Measurements from ENCODE around the gene PDCD6IP. TPM values are rescaled to one million over a fixed set of nuclear protein-coding genes. Genes with fewer than 3 reads are reported as not detected.
A peak's percentile ranks its signal among the peaks of the same experiment; 100 is the strongest.

PDCD6IP gene
- total RNA-seq, 2 donors from 2014 or later: 51.0 to 62.1 TPM

DNA sequence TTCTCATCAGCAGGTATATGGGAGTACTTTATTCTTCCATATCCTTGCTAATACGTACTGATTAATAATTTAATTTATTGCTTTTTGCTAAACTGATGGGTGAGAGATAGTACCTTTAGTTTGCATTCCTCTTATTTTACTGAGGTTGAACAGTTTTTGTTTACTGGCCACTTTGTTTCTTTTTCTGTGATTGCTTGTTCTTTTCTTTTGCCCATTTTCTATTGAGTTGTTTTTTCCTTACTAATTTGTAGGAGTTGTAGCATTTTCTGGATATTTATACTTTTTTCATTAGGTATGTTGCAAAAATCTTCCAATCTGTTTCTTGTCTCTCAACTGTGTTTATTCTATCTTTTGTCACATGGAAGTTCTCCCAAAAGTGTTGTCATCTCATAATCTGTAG, 4.8 kb downstream of the PDCD6IP start:
- no peak overlapping the region for H3K4me3 ChIP-seq
- no peak overlapping the region for H3K27ac ChIP-seq
- DNase-seq (ENCODE audit: low spot score): no peak
- TF ChIP-seq CTCF (IDR thresholded peaks at IDR 0.05): no peak
- H3K36me3 ChIP-seq: no peaks in the 10 kb centered on the region
- H3K27me3 ChIP-seq: no peaks in the 10 kb centered on the region
- peaks cover 0 to 46% of the 10 kb centered on the region in 2 donors for H3K4me1 ChIP-seq
- no peaks in the 10 kb centered on the region for H3K9me3 ChIP-seq

GRCh38 chr3:33803894-33804526, 5.6 kb downstream of the PDCD6IP start:
- no peaks in the 10 kb centered on the region for H3K27me3 ChIP-seq
- no peak for TF ChIP-seq CTCF (IDR thresholded peaks at IDR 0.05)
- H3K4me1 ChIP-seq: peaks cover 0 to 46% of the 10 kb centered on the region in 2 donors
- no peak for DNase-seq (ENCODE audit: low spot score)
- H3K27ac ChIP-seq: no peak overlapping the region
- no peak overlapping the region for H3K4me3 ChIP-seq
- H3K36me3 ChIP-seq: no peaks in the 10 kb centered on the region
- H3K9me3 ChIP-seq: no peaks in the 10 kb centered on the region

DNA sequence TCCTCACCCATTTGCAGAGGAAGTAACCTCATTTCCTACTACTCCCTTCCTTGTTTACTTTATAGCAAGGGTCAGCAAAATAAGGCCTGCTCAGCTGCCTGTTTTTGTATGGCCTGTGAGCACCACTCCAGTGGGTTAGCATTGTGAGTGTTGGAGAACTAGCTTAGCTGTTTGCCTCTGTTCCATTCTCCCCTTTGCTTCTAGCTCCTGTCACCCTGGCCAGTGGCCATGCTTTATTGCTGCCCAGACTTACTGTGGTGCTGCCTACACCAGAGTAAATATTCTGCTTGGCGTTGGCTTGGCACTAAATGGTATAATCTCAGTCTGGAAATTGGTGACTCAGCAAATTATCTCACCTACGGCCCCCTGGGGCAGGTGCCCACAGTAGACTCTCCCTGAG, 8.8 kb downstream of the PDCD6IP start:
- TF ChIP-seq CTCF (IDR thresholded peaks at IDR 0.05): no peak
- DNase-seq (ENCODE audit: low spot score): no peak
- Histone ChIP-seq H3K9me3 (no peaks in the 10 kb centered on the region), H3K4me3 (no peak overlapping the region), H3K36me3 (no peaks in the 10 kb centered on the region), H3K4me1 (peaks cover 0 to 39% of the 10 kb centered on the region in 2 donors), H3K27ac (peak overlapping the region; percentile 21 to 54), H3K27me3 (no peaks in the 10 kb centered on the region)

- H3K27me3 ChIP-seq: no peaks in the 10 kb centered on the region
- H3K27ac ChIP-seq: no peak overlapping the region
- TF ChIP-seq CTCF (IDR thresholded peaks at IDR 0.05): no peak
- peaks cover 0 to 39% of the 10 kb centered on the region in 2 donors for H3K4me1 ChIP-seq
- no peak for DNase-seq (ENCODE audit: low spot score)
- no peak overlapping the region for H3K4me3 ChIP-seq
- H3K9me3 ChIP-seq: no peaks in the 10 kb centered on the region
- no peaks in the 10 kb centered on the region for H3K36me3 ChIP-seq
Measured at GRCh38 chr3:33808559-33808958, 10.1 kb downstream of the PDCD6IP start.

DNA sequence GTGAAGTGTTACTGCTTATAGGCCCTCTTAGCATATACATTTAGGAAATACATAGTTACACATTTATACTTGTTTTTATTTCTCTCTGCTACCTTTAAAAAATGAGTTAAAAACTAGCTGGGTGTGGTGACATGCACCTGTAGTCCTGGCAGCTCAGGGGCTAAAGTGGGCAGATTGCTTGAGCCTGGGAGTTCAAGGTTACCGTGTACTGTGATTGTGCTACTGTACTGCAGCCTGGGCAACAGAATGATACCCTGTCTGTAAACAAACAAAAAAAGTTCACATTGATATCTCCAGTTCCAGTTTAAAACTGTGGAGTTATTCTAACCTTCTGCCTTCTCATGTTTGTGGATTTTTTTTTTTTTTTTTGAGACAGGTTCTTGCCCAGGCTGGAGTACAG, 12.1 kb downstream of the PDCD6IP start:
- TF ChIP-seq CTCF (IDR thresholded peaks at IDR 0.05): no peak
- peak overlapping the region in 1 of 2 donors; percentile 11 for H3K27ac ChIP-seq
- H3K4me3 ChIP-seq: no peak overlapping the region
- no peaks in the 10 kb centered on the region for H3K9me3 ChIP-seq
- H3K36me3 ChIP-seq: no peaks in the 10 kb centered on the region
- DNase-seq (ENCODE audit: low spot score): no peak
- peaks cover 0 to 36% of the 10 kb centered on the region in 2 donors for H3K4me1 ChIP-seq
- H3K27me3 ChIP-seq: no peaks in the 10 kb centered on the region

DNA sequence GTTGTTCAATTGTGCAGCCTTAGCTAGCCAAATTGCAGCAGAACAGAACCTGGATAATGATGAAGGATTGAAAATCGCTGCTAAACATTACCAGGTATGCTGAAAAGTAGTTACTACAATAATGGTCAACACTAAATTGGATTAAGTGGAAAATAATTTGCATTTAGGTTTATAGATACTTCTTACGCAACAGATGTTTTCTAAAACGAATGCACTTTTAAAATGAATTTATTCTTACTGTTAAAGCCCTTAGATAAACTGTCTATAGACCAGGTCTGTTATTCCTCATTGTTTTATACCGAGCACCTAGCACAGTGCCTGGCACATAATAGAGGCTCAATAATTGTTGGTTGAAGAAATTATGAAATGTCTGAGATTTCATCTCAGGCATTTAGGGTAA, 23.6 kb downstream of the PDCD6IP start:
- H3K27me3 ChIP-seq: no peaks in the 10 kb centered on the region
- TF ChIP-seq CTCF (IDR thresholded peaks at IDR 0.05): no peak

More for the DNA sequence above, 23.6 kb downstream of the PDCD6IP start:
- Histone ChIP-seq H3K9me3 (no peaks in the 10 kb centered on the region), H3K36me3 (peaks cover 29% of the 10 kb centered on the region), H3K4me3 (no peak overlapping the region), H3K27ac (no peak overlapping the region), H3K4me1 (no peaks in the 10 kb centered on the region)
- no peak for DNase-seq (ENCODE audit: low spot score)
